ENCODE results near the gene GIPC1.
"Not testable (repeated sequence)": the region's sequence is repeated elsewhere in the genome, so short reads cannot be mapped to it uniquely, and the experiment has no call there.

GIPC1 gene, protein sequence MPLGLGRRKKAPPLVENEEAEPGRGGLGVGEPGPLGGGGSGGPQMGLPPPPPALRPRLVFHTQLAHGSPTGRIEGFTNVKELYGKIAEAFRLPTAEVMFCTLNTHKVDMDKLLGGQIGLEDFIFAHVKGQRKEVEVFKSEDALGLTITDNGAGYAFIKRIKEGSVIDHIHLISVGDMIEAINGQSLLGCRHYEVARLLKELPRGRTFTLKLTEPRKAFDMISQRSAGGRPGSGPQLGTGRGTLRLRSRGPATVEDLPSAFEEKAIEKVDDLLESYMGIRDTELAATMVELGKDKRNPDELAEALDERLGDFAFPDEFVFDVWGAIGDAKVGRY

GRCh38 chr19:14496029-14496833 is at the start of gene GIPC1:
GIPC1 (minus strand) TSS chr19:14496127; CDS start chr19:14482976, 13,151 bp downstream.
- TF ChIP-seq, protein P1, sequence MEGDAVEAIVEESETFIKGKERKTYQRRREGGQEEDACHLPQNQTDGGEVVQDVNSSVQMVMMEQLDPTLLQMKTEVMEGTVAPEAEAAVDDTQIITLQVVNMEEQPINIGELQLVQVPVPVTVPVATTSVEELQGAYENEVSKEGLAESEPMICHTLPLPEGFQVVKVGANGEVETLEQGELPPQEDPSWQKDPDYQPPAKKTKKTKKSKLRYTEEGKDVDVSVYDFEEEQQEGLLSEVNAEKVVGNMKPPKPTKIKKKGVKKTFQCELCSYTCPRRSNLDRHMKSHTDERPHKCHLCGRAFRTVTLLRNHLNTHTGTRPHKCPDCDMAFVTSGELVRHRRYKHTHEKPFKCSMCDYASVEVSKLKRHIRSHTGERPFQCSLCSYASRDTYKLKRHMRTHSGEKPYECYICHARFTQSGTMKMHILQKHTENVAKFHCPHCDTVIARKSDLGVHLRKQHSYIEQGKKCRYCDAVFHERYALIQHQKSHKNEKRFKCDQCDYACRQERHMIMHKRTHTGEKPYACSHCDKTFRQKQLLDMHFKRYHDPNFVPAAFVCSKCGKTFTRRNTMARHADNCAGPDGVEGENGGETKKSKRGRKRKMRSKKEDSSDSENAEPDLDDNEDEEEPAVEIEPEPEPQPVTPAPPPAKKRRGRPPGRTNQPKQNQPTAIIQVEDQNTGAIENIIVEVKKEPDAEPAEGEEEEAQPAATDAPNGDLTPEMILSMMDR (IDR thresholded peaks at IDR 0.05; ENCODE audit: extremely low read depth, missing control alignments) = no peak
- peak; percentile 99 for DNase-seq (ENCODE audit: low spot score)

DNA sequence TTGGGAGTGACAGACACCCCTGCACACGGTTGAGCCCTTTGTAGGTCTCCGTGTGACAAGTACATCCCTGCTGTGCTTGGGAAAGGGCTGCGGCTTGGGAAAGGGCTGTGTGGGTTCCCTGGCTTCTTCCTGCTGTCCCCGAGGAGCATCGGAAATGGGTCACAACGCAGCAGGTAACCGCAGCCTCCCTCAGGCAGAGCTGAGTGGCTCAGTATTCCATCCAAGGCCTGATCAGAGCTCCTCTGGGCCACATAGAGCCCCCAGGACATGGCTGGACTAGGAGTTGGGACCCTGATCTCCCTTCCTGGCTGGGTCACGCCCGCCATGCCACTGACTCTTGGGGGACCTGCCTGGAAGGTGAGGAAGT is 49.8 kb upstream of the GIPC1 start:
- TF ChIP-seq, protein P1 (IDR thresholded peaks at IDR 0.05; ENCODE audit: extremely low read depth, missing control alignments) = no peak
- no peak for DNase-seq (ENCODE audit: low spot score)

DNA sequence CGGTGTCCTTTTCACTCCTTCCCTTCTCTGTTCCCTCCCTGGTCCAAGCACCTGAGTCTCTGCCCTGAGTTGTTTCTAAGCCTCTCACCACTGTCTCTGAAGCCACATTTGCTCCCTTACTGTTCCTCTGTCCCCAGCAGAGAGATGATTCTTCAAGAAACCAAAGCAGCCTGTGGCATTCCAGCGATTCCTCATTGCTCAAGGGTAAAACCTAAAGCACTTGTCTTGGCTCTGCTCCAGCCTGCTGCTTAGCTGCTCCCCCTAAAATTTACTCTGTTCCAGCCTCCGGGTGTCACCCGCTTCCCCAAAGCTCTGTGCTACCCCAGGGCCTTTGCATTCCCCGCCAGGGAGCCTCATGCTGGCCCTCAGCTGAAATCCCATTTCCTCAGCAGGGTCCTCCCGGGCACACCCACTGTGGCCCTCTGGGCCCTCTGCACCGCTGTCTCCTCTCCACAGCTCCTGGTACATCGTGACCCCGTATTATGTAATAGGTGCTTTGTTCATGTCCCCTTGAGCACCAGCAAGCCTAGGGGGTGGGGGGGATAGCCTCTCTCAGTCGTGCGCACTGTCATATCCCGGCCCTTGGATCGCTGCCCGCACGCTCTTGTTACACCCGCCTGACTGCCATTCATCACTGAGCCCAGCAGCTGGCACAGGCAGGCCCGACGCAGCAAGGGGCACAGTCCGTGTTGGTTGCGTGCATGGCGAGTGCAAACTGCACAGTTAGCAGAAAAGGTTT is 49.2 kb upstream of the GIPC1 start:
- TF ChIP-seq, protein P1 (IDR thresholded peaks at IDR 0.05; ENCODE audit: extremely low read depth, missing control alignments) = no peak
- no peak for DNase-seq (ENCODE audit: low spot score)

DNA sequence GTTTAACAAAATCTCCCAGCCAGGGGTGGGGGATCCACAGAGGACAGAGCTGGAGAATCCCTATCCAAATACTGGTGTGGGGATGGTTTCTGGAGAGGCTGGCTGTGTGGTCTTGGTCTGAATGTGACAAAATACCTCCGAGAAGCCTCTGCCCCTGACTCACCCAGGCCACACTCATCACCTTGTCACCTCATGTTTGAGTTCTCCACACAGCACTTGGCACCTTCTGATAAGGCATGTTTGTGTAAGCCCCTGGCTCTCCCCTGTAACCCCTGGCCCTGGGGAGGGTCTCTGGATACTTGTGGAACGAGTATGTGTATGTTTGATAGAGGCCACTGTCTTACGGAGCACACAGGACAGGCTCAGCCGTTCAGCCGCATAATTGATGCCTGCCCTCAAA is 48.1 kb upstream of the GIPC1 start:
- DNase-seq (ENCODE audit: low spot score) = no peak
- TF ChIP-seq, protein P1 (IDR thresholded peaks at IDR 0.05; ENCODE audit: extremely low read depth, missing control alignments) = no peak

GRCh38 chr19:14542711-14543328 is 46.9 kb upstream of the GIPC1 start:
- DNase-seq (ENCODE audit: low spot score) = no peak
- TF ChIP-seq, protein P1 (IDR thresholded peaks at IDR 0.05; ENCODE audit: extremely low read depth, missing control alignments) = no peak

- DNase-seq (ENCODE audit: low spot score) = not testable (repeated sequence)
These were observed 46.1 kb upstream of the GIPC1 start for GRCh38 chr19:14541979-14542378.

DNA sequence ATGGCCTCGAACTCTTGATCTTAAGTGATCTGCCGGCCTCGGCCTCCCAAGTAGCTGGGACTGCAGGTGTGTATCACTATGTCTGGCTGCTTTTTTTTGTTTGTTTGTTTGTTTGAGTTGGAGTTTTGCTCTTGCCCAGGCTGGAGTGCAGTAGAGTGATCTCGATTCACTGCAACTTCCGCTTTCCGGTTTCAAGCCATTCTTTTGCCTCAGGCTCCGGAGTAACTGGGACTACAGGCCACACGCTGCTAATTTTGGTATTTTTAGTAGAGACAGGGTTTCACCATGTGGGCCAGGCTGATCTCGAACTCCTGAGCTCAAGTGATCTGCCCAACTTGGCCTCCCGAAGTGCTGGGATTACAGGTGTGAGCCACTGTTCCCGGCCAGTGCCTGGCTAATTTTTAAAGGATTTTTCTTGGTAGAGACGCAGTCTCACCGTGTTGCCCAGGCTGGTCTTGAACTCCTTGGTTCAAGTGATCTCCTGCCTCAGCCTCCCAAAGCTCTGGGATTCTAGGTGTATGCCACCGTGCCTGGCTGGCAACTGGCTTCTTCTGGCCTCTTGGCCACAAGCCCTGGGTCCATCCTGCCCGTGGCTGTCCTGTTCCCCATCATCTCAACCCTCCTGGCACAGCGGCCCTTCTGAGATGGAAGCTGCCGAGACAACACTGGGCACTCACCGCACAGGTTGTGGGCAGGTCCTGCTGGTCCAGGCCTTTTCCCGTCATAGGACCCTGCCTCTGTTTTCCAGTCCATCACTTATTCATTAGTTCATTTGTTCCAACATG is 45.0 kb upstream of the GIPC1 start:
- DNase-seq (ENCODE audit: low spot score) = no peak
- TF ChIP-seq, protein P1 (IDR thresholded peaks at IDR 0.05; ENCODE audit: extremely low read depth, missing control alignments) = no peak

Data from GM20000 (cell line).